Endothelial cell of umbilical vein (primary cell): ENCODE measurements around the gene BRME1. TPM values are rescaled to one million over a fixed set of nuclear protein-coding genes. Genes with fewer than 3 reads are reported as not detected.

Experiments
- BruUV-seq: library from RNA; stranded (reverse); fragments of 400-500 nt; replicated peaks from 2 replicates; lab custom pipeline; 2021; lab: Mats Ljungman, UMichigan
- CTCF ChIA-PET: fragments of 300-600, 350-600 bp; sonication (Branson Sonifier 250); formaldehyde crosslinking; loops from one replicate; lab custom pipeline; 2021; ENCODE audit warnings: antibody characterized with exemption, inconsistent platforms; lab: Charles Lee
- POLR2A ChIA-PET: fragments of 300-600, 350-600 bp; sonication (Branson Sonifier 250); formaldehyde crosslinking; loops from one replicate; lab custom pipeline; 2021; ENCODE audit warnings: antibody characterized with exemption, inconsistent platforms; lab: Charles Lee
- DNase-seq: peaks from one replicate; pipeline ENCODE4 v3.0.0-alpha.2; 2011; ENCODE audit warnings: low read depth, low spot score
- FAIRE-seq: peaks from 2 replicates; lab custom pipeline; 2011; peaks lifted over from hg19 to GRCh38; lab: Jason Lieb, UNC
- H2AFZ ChIP-seq: 2 replicates; pipeline ENCODE4 v1.6.0; 2012; ENCODE audit warnings: low read depth, low read length, control low read depth, inconsistent platforms
- H3K27ac ChIP-seq: 2 replicates; pipeline ENCODE4 v1.5.1; 2011; ENCODE audit warnings: low read depth, mild to moderate bottlenecking, control low read depth, low read length, moderate library complexity; ENCODE audit not compliant: insufficient read depth
- H3K27me3 ChIP-seq, 2 experiments: 2 replicates each; pipeline versions ENCODE4 v1.6.0 to v1.6.1; 2011; ENCODE audit warnings: low read length in 2 of 2, mixed read lengths in 1 of 2; ENCODE audit not compliant: control insufficient read depth in 2 of 2, insufficient read depth in 2 of 2
- H3K36me3 ChIP-seq, 2 experiments: 2 replicates in 1 of 2; 3 replicates in 1 of 2; pipeline ENCODE4 v1.5.1; 2011; ENCODE audit warnings: low read length in 2 of 2, mild to moderate bottlenecking in 1 of 2, moderate library complexity in 1 of 2; ENCODE audit not compliant: control insufficient read depth in 2 of 2, insufficient read depth in 2 of 2; ENCODE audit errors: extremely low read depth in 1 of 2
- H3K4me1 ChIP-seq: 3 replicates; pipeline ENCODE4 v1.5.1; 2011; ENCODE audit warnings: mild to moderate bottlenecking, low read length; ENCODE audit not compliant: control insufficient read depth, insufficient read depth; ENCODE audit errors: extremely low read depth
- H3K4me2 ChIP-seq: 2 replicates; pipeline ENCODE4 v1.6.1; 2011; ENCODE audit warnings: low read length, control low read depth, mixed read lengths; ENCODE audit not compliant: insufficient read depth
- H3K4me3 ChIP-seq, 3 experiments: fragments of 200-600 bp in 1 of 3; sonication (generic), shearing (Covaris generic) in 1 of 3; replicated peaks in 1 of 3; 2 replicates each; pipeline ENCODE4 v1.5.1; 2011 to 2016; ENCODE audit warnings: control low read depth in 3 of 3, low read length in 3 of 3, mild to moderate bottlenecking in 2 of 3, inconsistent platforms in 1 of 3, low read depth in 1 of 3, moderate library complexity in 1 of 3; ENCODE audit not compliant: insufficient read depth in 1 of 3
- H3K79me2 ChIP-seq: 2 replicates; pipeline ENCODE4 v1.6.0; 2012; ENCODE audit warnings: low read length, inconsistent platforms; ENCODE audit not compliant: control insufficient read depth, insufficient read depth
- H3K9ac ChIP-seq: replicated peaks from 2 replicates; pipeline ENCODE3; 2011; ENCODE audit warnings: low read length, control low read depth; ENCODE audit not compliant: insufficient read depth; ENCODE audit errors: extremely low read depth
- H3K9me1 ChIP-seq: replicated peaks from 3 replicates; pipeline ENCODE4 v1.6.0; 2011; ENCODE audit warnings: mild to moderate bottlenecking, low read length; ENCODE audit not compliant: control insufficient read depth, insufficient read depth; ENCODE audit errors: extremely low read depth
- H3K9me3 ChIP-seq: replicated peaks from 2 replicates; pipeline ENCODE4 v1.5.1; 2012; ENCODE audit warnings: low read length, inconsistent platforms; ENCODE audit not compliant: control insufficient read depth, insufficient read depth
- H4K20me1 ChIP-seq: replicated peaks from 2 replicates; pipeline ENCODE3; 2011; ENCODE audit warnings: mild to moderate bottlenecking, low read length; ENCODE audit not compliant: control insufficient read depth, insufficient read depth; ENCODE audit errors: extremely low read depth
- CTCF ChIP-seq, 2 donors: IDR thresholded peaks; 1 replicate in 1 of 2; 2 replicates in 1 of 2; pipeline ENCODE4 v1.5.1; 2011; ENCODE audit warnings: low read length in 2 of 2, mild to moderate bottlenecking in 2 of 2, moderate library complexity in 2 of 2, control low read depth in 1 of 2, inconsistent platforms in 1 of 2, low read depth in 1 of 2; ENCODE audit not compliant: insufficient read depth in 1 of 2; ENCODE audit errors: extremely low read depth in 1 of 2
- EZH2 ChIP-seq: IDR thresholded peaks from 2 replicates; pipeline ENCODE4 v1.6.1; 2012; ENCODE audit warnings: borderline replicate concordance, low read depth, mild to moderate bottlenecking, moderate library complexity, low read length, inconsistent platforms; ENCODE audit not compliant: severe bottlenecking
- FOS ChIP-seq: IDR thresholded peaks from 2 replicates; pipeline ENCODE4 v1.6.1; 2011; ENCODE audit warnings: mild to moderate bottlenecking, low read length, moderate library complexity, borderline replicate concordance; ENCODE audit not compliant: insufficient read depth
- GATA2 ChIP-seq: IDR thresholded peaks from 2 replicates; pipeline ENCODE4 v1.7.0; 2011; ENCODE audit warnings: low read depth, mild to moderate bottlenecking, moderate library complexity, mixed read lengths, low read length; ENCODE audit not compliant: insufficient read length, insufficient read depth
- JUN ChIP-seq: IDR thresholded peaks from 2 replicates; pipeline ENCODE4 v1.6.1; 2011; ENCODE audit warnings: borderline replicate concordance, low read depth; ENCODE audit not compliant: insufficient read length, insufficient read depth
- MAX ChIP-seq: IDR thresholded peaks from 2 replicates; pipeline ENCODE4 v1.6.1; 2011; ENCODE audit not compliant: insufficient read depth, insufficient read length
- MYC ChIP-seq: IDR thresholded peaks from one replicate; pipeline ENCODE4 v1.6.1; 2011; ENCODE audit warnings: mild to moderate bottlenecking, low read depth, low read length
- POLR2A ChIP-seq: IDR thresholded peaks from 2 replicates; pipeline ENCODE4 v1.6.1; 2012; ENCODE audit warnings: low read depth, mild to moderate bottlenecking, control low read depth, low read length
- POLR2AphosphoS5 ChIP-seq: IDR thresholded peaks from 2 replicates; pipeline ENCODE4 v1.6.1; 2012; ENCODE audit warnings: low read depth, mild to moderate bottlenecking, control low read depth, low read length, moderate library complexity; ENCODE audit not compliant: insufficient read depth
- dilution Hi-C: fragments of 300-500 bp; cut with MboI; formaldehyde crosslinking; loops from one replicate; pipeline ENCODE4 v1.15.0; 2019; ENCODE audit warnings: low sequenced_read_pairs; ENCODE audit not compliant: extremely low pct_ligation_motif_present
- intact Hi-C: fragments of 100-400 bp; cut with micrococcal nuclease; formaldehyde crosslinking; loops from one replicate; pipeline ENCODE4 v1.10.0; 2022
- polyA plus RNA-seq, 4 experiments: library from polyadenylated mRNA; depleted of rRNA in 3 of 4; stranded (reverse) in 3 of 4; unstranded in 1 of 4; fragments of >200 nt; gene quantifications; 2 replicates each; pipeline versions ENCODE4 v1.2.1 to v1.2.3, GENCODE V29; 2011 to 2012; ENCODE audit warnings: missing spikeins in 1 of 4
- total RNA-seq: library from RNA; stranded (reverse); gene quantifications from 2 replicates; pipeline ENCODE4 v1.2.3, GENCODE V29; 2021

Gene BRME1
- total and polyA plus RNA-seq, 2 donors (not counting 3 experiments of a cell fraction or from before 2014, with no cell fraction given), result 0.69 to 2.5 TPM

GRCh38 chr19:13951799-13952153, 45.9 kb upstream of the BRME1 start:
- Histone ChIP-seq H3K36me3 (peaks cover 6 to 16% of the 10 kb centered on the region in 2 experiments), H3K9me1 (no peaks in the 10 kb centered on the region), H3K27me3 (no peaks in the 10 kb centered on the region), H3K4me3 (no peak overlapping the region), H3K9me3 (no peaks in the 10 kb centered on the region), H4K20me1 (no peaks in the 10 kb centered on the region), H2AFZ (peak overlapping the region; percentile 29), H3K79me2 (peaks cover 20% of the 10 kb centered on the region), H3K4me2 (peak overlapping the region; percentile 7), H3K27ac (no peak overlapping the region), H3K9ac (no peak overlapping the region), H3K4me1 (peaks cover 10% of the 10 kb centered on the region)
- no TSS peak for BruUV-seq
- FAIRE-seq (no peak), DNase-seq (no peak)
- CTCF ChIA-PET, result interaction anchor here (0.8 to 3.4 kb wide), 6 partner anchors 9 to 97 kb away, joined by 3 to 13 read pairs (median 6); partner anchors contain the start of gene IL27RA
- dilution Hi-C loops, result no loop called here
- peak; percentile 23 for TF ChIP-seq GATA2
- TF ChIP-seq FOS, result no peak
- intact Hi-C loops, result loop anchor here (1.0 to 2.0 kb wide), 5 partner anchors 35 to 91 kb away; partner anchors contain the start of genes BRME1, CC2D1A and RFX1
- POLR2A ChIA-PET, result interaction anchor here (0.5 to 1.3 kb wide), 2 partner anchors 27 to 52 kb away, joined by 3 to 5 read pairs; no protein-coding TSS in a partner anchor

- Histone ChIP-seq H3K79me2 (peaks cover 20% of the 10 kb centered on the region), H3K4me2 (no peak overlapping the region), H3K36me3 (peaks cover 2 to 9% of the 10 kb centered on the region in 2 experiments), H3K4me1 (peaks cover 10% of the 10 kb centered on the region), H3K4me3 (no peak overlapping the region), H3K27ac (no peak overlapping the region), H2AFZ (no peak overlapping the region), H3K9ac (no peak overlapping the region), H3K9me1 (no peaks in the 10 kb centered on the region), H3K27me3 (no peaks in the 10 kb centered on the region), H3K9me3 (no peaks in the 10 kb centered on the region), H4K20me1 (no peaks in the 10 kb centered on the region)
- no TSS peak for BruUV-seq
- FAIRE-seq (no peak), DNase-seq (no peak)
- dilution Hi-C loops, result no loop called here
- POLR2A ChIA-PET, result interaction anchor here (0.7 kb wide), 1 partner anchor 12 kb away, joined by 5 read pairs; no protein-coding TSS in a partner anchor
- TF ChIP-seq FOS (no peak), CTCF (IDR thresholded peaks at IDR 0.05; ENCODE audit: extremely low read depth in 1 of 2, insufficient read depth in 1 of 2, low read depth in 1 of 2, low read length in 2 of 2) (no peak), MAX (no peak), POLR2AphosphoS5 (no peak), JUN (no peak), POLR2A (no peak), MYC (no peak), EZH2 (no peak), GATA2 (no peak)
- CTCF ChIA-PET, result interaction anchor here (1.0 kb wide), 1 partner anchor 93 kb away, joined by 3 read pairs; no protein-coding TSS in a partner anchor
- intact Hi-C loops, result no loop called here
Measured at GRCh38 chr19:13951043-13951442, 45.1 kb upstream of the BRME1 start.
